ENCODE measurements around the gene SCN4A. TPM values are rescaled to one million over a fixed set of nuclear protein-coding genes. Genes with fewer than 3 reads are reported as not detected.

Gene SCN4A
- total RNA-seq, 4 donors from 2014 or later, result 0.21 to 2.4 (median 1.1) TPM

DNA sequence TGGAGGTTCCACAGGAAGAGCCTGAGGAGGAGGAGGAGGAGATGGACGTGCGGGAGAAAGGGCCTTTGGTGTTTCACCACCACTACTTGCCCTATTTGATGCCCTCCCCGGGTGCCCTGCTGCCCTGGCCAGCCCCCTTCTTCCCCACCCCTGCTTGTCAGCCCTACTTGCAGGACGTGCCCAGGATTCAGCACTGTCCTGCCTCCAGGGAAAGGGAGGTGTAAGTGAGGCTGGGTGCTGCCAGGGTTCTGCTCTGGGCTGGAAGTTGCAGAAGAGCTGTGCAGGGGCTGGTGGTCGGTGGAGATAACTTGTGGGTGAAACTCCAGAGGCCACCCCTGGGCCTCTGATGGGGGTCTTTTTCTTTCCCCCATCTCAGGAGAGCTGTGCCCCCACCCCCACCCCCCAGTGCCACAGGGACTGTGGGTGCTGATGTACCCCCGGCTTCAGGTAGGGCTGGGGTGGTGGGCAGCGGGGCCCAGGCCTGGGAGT is 28.4 kb upstream of the SCN4A start:
- peaks cover 0 to 26% (median 14%) of the 10 kb centered on the region in 4 donors for H3K4me1 ChIP-seq
- DNase-seq (ENCODE audit: low spot score in 2 of 2), result no peak
- no peaks in the 10 kb centered on the region for H3K36me3 ChIP-seq
- H3K4me3 ChIP-seq, result no peak overlapping the region
- no peak for TF ChIP-seq POLR2A (IDR thresholded peaks at IDR 0.05)
- TF ChIP-seq, protein P1, sequence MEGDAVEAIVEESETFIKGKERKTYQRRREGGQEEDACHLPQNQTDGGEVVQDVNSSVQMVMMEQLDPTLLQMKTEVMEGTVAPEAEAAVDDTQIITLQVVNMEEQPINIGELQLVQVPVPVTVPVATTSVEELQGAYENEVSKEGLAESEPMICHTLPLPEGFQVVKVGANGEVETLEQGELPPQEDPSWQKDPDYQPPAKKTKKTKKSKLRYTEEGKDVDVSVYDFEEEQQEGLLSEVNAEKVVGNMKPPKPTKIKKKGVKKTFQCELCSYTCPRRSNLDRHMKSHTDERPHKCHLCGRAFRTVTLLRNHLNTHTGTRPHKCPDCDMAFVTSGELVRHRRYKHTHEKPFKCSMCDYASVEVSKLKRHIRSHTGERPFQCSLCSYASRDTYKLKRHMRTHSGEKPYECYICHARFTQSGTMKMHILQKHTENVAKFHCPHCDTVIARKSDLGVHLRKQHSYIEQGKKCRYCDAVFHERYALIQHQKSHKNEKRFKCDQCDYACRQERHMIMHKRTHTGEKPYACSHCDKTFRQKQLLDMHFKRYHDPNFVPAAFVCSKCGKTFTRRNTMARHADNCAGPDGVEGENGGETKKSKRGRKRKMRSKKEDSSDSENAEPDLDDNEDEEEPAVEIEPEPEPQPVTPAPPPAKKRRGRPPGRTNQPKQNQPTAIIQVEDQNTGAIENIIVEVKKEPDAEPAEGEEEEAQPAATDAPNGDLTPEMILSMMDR (IDR thresholded peaks at IDR 0.05), result no peak
- TF ChIP-seq EP300 (IDR thresholded peaks at IDR 0.05), result no peak
- 66 to 81% methylated on average over 5 to 6 of the region's 7 CpGs for WGBS, 2 donors
- H3K9me3 ChIP-seq, result no peaks in the 10 kb centered on the region
- peaks cover 0 to 53% of the 10 kb centered on the region in 2 donors for H3K27me3 ChIP-seq
- peak overlapping the region in 2 of 4 donors; percentile 19 to 22 for H3K27ac ChIP-seq

DNA sequence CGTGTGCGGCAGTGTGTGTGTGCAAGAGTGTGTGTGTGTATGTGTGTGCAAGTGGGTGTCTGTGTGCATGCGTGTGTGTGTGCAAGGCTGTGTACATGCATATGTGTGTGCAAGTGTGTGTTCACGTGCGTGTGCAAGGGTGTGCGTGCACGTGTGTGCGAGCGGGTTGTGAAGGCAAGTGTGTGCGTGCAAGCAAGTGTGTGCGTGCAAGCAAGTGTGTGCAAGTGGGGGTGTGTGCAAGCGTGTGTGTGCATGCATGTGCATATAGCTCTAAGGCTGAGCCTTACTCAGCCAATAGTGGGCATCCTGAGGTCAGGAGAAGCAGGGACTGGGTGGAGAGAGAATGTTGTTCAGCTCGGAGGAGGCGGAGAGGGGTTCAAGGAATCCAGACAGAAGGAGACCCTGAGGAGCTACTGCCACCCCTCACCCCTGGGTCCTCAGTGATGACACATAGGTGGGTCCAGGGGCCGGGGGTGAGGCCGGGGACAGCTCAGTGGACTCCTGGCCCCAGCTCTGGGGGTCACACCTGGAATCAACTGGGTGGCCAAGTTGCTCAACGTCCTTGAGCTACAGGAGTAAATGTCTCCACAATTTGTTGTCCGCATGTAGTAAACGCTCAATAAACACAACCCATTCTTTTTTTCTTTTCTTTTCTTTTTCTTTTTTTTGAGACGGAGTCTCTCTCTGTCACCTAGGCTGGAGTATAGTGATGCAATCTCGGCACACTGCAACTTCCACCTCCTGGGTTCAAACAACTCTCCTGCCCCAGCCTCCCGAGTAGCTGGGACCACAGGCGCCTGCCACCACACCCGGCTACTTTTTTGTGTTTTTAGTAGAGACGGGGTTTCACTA is 27.2 kb upstream of the SCN4A start:
- no peaks in the 10 kb centered on the region for H3K9me3 ChIP-seq
- TF ChIP-seq EP300 (IDR thresholded peaks at IDR 0.05) (no peak), POLR2A (IDR thresholded peaks at IDR 0.05) (no peak)
- TF ChIP-seq, protein P1 (IDR thresholded peaks at IDR 0.05), result no peak
- no peak overlapping the region for H3K27ac ChIP-seq
- H3K27me3 ChIP-seq, result peaks cover 0 to 53% of the 10 kb centered on the region in 2 donors
- no peak overlapping the region for H3K4me3 ChIP-seq
- peaks cover 0 to 19% (median 14%) of the 10 kb centered on the region in 4 donors for H3K4me1 ChIP-seq
- DNase-seq (ENCODE audit: low spot score in 2 of 2), result no peak
- H3K36me3 ChIP-seq, result no peaks in the 10 kb centered on the region
- 82 to 88% methylated on average over 25 of the region's 25 CpGs for WGBS, 2 donors

DNA sequence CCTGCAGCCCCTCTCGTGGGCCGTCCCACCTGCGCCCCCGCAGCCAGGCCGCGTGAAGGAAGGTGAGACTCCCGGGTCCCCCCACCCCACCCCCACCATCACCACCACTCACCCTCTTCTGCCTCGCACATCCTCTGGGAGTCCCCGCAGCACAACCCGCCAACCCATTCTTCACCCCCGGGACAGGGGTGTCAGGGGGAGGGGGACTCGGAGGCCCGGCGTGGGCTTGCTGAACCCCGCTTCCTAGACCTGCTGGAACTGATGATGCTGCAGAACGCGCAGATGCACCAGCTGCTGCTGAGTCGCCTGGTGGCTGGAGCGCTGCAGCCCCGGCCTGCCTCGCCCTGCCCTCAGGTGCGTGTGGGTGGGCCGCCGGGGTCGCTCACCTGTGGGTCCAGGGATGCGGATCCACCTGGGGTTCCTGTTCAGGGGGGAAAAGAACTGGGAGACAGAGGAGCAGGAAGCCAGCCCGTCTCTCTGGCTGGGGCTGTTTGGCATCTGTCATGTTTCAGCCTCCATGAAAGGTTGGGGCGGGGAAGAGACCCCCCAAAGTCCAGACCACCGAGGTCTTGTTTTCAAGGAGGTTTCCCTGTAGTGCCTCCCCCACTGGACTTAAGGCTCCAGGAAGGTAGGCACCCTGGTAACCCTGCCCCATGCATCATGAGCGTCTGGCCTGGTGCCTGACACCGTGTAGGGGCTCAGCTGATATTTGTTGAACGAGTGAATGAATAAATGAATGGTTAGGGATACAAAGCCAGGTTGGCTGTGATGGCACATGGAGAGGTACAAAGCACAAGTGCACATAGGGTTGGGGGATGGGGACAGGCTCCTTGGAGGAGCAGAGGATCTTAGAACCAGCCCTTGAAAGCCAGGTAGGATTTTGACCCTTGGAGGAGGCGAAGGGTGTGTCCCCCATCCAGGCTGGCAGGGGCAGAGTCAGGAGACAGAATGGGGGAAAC is 26.3 kb upstream of the SCN4A start:
- no peak for TF ChIP-seq POLR2A (IDR thresholded peaks at IDR 0.05)
- TF ChIP-seq, protein P1 (IDR thresholded peaks at IDR 0.05), result no peak
- no peak for TF ChIP-seq EP300 (IDR thresholded peaks at IDR 0.05)
- Histone ChIP-seq H3K27ac (peak overlapping the region in 1 of 4 donors; percentile 33), H3K27me3 (peaks cover 0 to 53% of the 10 kb centered on the region in 2 donors), H3K9me3 (no peaks in the 10 kb centered on the region), H3K4me3 (peak overlapping the region; percentile 28 to 54 (median 51)), H3K36me3 (no peaks in the 10 kb centered on the region), H3K4me1 (peaks cover 0 to 19% (median 14%) of the 10 kb centered on the region in 4 donors)
- DNase-seq (ENCODE audit: low spot score in 2 of 2), result no peak
- WGBS, 2 donors, result 30 to 47% methylated on average over 18 to 27 of the region's 33 CpGs

- DNase-seq (ENCODE audit: low spot score in 2 of 2), result no peak
- peak within 1 kb of the TSS in 1 of 4 donors; percentile 33 for H3K27ac ChIP-seq
- no peak for TF ChIP-seq POLR2A (IDR thresholded peaks at IDR 0.05)
- TF ChIP-seq EP300 (IDR thresholded peaks at IDR 0.05), result no peak
- TF ChIP-seq, protein P1 (IDR thresholded peaks at IDR 0.05), result no peak
- H3K27me3 ChIP-seq, result peaks cover 0 to 53% of the 10 kb centered on the region in 2 donors
- H3K4me1 ChIP-seq, result peaks cover 0 to 19% (median 14%) of the 10 kb centered on the region in 4 donors
- H3K36me3 ChIP-seq, result no peaks in the 10 kb centered on the region
- no peaks in the 10 kb centered on the region for H3K9me3 ChIP-seq
- 2 to 3% methylated on average over 22 to 35 of the region's 43 CpGs for WGBS, 2 donors
- H3K4me3 ChIP-seq, result peak within 1 kb of the TSS; percentile 28 to 54 (median 51)
These were observed 25.5 kb upstream of the SCN4A start, which contains the start of gene PRR29 for GRCh38 chr17:63998050-63998720. TSS of gene PRR29 (plus strand) at chr17:63998351. CDS start at chr17:63998365, 14 bp downstream.

Measured in tibial nerve (tissue), 4 donors.